ENCODE results near the gene ZDHHC7.
A peak's percentile ranks its signal among the peaks of the same experiment; 100 is the strongest.

DNA sequence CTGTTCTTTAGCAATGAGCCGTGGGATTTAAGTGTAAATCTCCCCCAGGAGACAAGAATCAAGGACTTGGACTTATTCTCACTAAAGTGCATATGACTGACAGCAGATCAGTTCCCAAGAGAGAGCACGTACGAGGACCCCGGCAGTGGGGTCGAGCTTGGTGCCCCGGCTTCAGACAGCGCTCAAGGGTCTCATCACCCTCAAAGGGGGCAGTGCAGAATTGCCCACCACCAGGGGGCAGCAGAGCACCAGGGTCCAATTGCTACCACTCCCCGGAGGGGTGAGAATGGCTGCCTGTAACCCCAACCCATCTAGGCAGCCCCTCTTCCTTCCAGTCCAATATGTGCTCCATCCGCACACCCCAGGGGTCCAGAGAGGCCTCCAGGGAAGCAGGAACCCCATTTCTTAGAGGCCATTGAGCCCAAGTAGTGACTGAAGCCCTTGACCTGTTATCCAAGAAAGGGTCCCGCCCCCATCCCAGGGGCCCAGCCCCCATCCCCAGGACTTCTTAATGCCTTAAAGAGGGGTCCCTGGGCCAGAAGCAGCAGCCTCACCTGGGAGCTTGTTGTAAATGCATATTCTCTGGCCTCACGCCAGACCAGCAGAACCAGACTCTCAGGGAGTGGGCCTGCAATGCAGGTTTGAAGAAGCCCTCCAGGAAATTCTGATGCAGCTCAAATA, 86.1 kb downstream of the ZDHHC7 start:
- TF ChIP-seq, protein P1, sequence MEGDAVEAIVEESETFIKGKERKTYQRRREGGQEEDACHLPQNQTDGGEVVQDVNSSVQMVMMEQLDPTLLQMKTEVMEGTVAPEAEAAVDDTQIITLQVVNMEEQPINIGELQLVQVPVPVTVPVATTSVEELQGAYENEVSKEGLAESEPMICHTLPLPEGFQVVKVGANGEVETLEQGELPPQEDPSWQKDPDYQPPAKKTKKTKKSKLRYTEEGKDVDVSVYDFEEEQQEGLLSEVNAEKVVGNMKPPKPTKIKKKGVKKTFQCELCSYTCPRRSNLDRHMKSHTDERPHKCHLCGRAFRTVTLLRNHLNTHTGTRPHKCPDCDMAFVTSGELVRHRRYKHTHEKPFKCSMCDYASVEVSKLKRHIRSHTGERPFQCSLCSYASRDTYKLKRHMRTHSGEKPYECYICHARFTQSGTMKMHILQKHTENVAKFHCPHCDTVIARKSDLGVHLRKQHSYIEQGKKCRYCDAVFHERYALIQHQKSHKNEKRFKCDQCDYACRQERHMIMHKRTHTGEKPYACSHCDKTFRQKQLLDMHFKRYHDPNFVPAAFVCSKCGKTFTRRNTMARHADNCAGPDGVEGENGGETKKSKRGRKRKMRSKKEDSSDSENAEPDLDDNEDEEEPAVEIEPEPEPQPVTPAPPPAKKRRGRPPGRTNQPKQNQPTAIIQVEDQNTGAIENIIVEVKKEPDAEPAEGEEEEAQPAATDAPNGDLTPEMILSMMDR (IDR thresholded peaks at IDR 0.05), result peak; percentile 56 to 67
- TF ChIP-seq POLR2A (IDR thresholded peaks at IDR 0.05), result no peak
- no peak for TF ChIP-seq EP300 (IDR thresholded peaks at IDR 0.05)
- no peak for TF ChIP-seq POLR2AphosphoS5 (IDR thresholded peaks at IDR 0.05)

Measured in suprapubic skin (tissue), 4 donors.